Measurements from ENCODE around the gene TCF25.

DNA sequence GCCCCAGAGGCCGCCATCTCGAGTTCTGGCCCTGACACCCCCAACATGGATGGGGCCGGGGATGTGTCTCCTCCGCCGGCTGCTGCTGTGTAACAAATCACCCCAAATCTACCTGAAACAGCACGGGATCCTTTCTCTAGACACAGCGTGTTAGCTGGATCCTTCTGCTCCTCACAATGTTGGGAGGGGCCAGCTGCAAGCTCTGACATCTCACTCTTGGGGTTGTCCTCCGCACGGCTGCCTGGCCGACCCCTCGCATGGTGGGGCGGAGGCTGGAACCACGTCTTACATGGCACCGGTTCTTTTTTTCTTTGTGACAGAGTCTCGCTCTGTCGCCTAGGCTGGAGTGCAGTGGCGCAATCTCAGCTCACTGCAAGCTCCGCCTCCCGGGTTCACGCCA, 63.6 kb downstream of the TCF25 start:
- TF ChIP-seq, protein P1, sequence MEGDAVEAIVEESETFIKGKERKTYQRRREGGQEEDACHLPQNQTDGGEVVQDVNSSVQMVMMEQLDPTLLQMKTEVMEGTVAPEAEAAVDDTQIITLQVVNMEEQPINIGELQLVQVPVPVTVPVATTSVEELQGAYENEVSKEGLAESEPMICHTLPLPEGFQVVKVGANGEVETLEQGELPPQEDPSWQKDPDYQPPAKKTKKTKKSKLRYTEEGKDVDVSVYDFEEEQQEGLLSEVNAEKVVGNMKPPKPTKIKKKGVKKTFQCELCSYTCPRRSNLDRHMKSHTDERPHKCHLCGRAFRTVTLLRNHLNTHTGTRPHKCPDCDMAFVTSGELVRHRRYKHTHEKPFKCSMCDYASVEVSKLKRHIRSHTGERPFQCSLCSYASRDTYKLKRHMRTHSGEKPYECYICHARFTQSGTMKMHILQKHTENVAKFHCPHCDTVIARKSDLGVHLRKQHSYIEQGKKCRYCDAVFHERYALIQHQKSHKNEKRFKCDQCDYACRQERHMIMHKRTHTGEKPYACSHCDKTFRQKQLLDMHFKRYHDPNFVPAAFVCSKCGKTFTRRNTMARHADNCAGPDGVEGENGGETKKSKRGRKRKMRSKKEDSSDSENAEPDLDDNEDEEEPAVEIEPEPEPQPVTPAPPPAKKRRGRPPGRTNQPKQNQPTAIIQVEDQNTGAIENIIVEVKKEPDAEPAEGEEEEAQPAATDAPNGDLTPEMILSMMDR (conservative IDR thresholded peaks at IDR 0.05; ENCODE audit: low read depth in 2 of 2): no peak
- no peak for TF ChIP-seq POLR2AphosphoS5 (IDR thresholded peaks at IDR 0.05; ENCODE audit: low read depth)
- TF ChIP-seq EZH2 (IDR thresholded peaks at IDR 0.05; ENCODE audit: low read depth, unreplicated experiment): no peak
- TF ChIP-seq, protein P2, sequence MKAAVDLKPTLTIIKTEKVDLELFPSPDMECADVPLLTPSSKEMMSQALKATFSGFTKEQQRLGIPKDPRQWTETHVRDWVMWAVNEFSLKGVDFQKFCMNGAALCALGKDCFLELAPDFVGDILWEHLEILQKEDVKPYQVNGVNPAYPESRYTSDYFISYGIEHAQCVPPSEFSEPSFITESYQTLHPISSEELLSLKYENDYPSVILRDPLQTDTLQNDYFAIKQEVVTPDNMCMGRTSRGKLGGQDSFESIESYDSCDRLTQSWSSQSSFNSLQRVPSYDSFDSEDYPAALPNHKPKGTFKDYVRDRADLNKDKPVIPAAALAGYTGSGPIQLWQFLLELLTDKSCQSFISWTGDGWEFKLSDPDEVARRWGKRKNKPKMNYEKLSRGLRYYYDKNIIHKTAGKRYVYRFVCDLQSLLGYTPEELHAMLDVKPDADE (IDR thresholded peaks at IDR 0.05): no peak
- TF ChIP-seq EZH2phosphoT487 (IDR thresholded peaks at IDR 0.05; ENCODE audit: unreplicated experiment): no peak
- TF ChIP-seq STAT1 (IDR thresholded peaks at IDR 0.05; ENCODE audit: unreplicated experiment): no peak
- TF ChIP-seq CREB1 (CRISPR knock-in tag; IDR thresholded peaks at IDR 0.05; ENCODE audit: low read depth): no peak
- TF ChIP-seq, protein P3, sequence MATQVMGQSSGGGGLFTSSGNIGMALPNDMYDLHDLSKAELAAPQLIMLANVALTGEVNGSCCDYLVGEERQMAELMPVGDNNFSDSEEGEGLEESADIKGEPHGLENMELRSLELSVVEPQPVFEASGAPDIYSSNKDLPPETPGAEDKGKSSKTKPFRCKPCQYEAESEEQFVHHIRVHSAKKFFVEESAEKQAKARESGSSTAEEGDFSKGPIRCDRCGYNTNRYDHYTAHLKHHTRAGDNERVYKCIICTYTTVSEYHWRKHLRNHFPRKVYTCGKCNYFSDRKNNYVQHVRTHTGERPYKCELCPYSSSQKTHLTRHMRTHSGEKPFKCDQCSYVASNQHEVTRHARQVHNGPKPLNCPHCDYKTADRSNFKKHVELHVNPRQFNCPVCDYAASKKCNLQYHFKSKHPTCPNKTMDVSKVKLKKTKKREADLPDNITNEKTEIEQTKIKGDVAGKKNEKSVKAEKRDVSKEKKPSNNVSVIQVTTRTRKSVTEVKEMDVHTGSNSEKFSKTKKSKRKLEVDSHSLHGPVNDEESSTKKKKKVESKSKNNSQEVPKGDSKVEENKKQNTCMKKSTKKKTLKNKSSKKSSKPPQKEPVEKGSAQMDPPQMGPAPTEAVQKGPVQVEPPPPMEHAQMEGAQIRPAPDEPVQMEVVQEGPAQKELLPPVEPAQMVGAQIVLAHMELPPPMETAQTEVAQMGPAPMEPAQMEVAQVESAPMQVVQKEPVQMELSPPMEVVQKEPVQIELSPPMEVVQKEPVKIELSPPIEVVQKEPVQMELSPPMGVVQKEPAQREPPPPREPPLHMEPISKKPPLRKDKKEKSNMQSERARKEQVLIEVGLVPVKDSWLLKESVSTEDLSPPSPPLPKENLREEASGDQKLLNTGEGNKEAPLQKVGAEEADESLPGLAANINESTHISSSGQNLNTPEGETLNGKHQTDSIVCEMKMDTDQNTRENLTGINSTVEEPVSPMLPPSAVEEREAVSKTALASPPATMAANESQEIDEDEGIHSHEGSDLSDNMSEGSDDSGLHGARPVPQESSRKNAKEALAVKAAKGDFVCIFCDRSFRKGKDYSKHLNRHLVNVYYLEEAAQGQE (IDR thresholded peaks at IDR 0.05; ENCODE audit: unreplicated experiment): no peak
- no peak for TF ChIP-seq JUNB (IDR thresholded peaks at IDR 0.05; ENCODE audit: unreplicated experiment)

Data from GM23338 (cell line).